IMR-90 (cell line): ENCODE results near the gene OR2W1. TPM values are rescaled to one million over a fixed set of nuclear protein-coding genes. Genes with fewer than 3 reads are reported as not detected.
A peak's percentile ranks its signal among the peaks of the same experiment; 100 is the strongest.

Experiments
- ATAC-seq: fragments of 200-7000 bp; cut with Tn5 transposase; 2 replicates; pipeline ENCODE4 v1.9.1; 2020; ENCODE audit warnings: low read depth, mild to moderate bottlenecking, moderate library complexity
- BruUV-seq: library from RNA; stranded (reverse); fragments of 400-500 nt; replicated peaks from 2 replicates; lab custom pipeline; 2021; lab: Mats Ljungman, UMichigan
- CTCF ChIA-PET: fragments of 300-600 bp; formaldehyde crosslinking; extraction: SDS; loops from one replicate; lab custom pipeline; 2021; ENCODE audit warnings: antibody characterized with exemption; lab: Yijun Ruan, JAX
- POLR2A ChIA-PET: fragments of 300-600 bp; sonication (Branson Sonifier 250); formaldehyde crosslinking; loops from one replicate; lab custom pipeline; 2022; ENCODE audit warnings: antibody characterized with exemption; ENCODE audit not compliant: unreplicated experiment; lab: Charles Lee
- DNase-seq: peaks from one replicate; pipeline ENCODE4 v3.0.0; 2013
- H2AFZ ChIP-seq: replicated peaks from 2 replicates; pipeline ENCODE3; 2013; ENCODE audit warnings: low read length, mild to moderate bottlenecking; ENCODE audit not compliant: poor library complexity
- H2AK5ac ChIP-seq: 2 replicates; pipeline ENCODE4 v1.6.1; 2013; ENCODE audit warnings: low read depth, low read length, inconsistent platforms
- H2AK9ac ChIP-seq: replicated peaks from 2 replicates; pipeline ENCODE3; 2013; ENCODE audit warnings: mild to moderate bottlenecking, low read depth, low read length, moderate library complexity; ENCODE audit not compliant: poor library complexity
- H2BK120ac ChIP-seq: 2 replicates; pipeline ENCODE4 v1.6.1; 2013; ENCODE audit warnings: low read depth, low read length, inconsistent platforms
- H2BK15ac ChIP-seq: 3 replicates; pipeline ENCODE4 v1.6.1; 2013; ENCODE audit warnings: low read depth, low read length, inconsistent platforms
- H2BK20ac ChIP-seq: 2 replicates; pipeline ENCODE4 v1.6.1; 2013; ENCODE audit warnings: low read depth, mild to moderate bottlenecking, inconsistent platforms, low read length, moderate library complexity
- H2BK5ac ChIP-seq: 2 replicates; pipeline ENCODE4 v1.6.1; 2013; ENCODE audit warnings: mild to moderate bottlenecking, low read depth, low read length, inconsistent platforms; ENCODE audit not compliant: poor library complexity, severe bottlenecking
- H3K14ac ChIP-seq: replicated peaks from 2 replicates; pipeline ENCODE4 v1.6.1; 2013; ENCODE audit warnings: low read depth, low read length, inconsistent platforms
- H3K18ac ChIP-seq: 2 replicates; pipeline ENCODE4 v1.6.1; 2013; ENCODE audit warnings: low read depth, low read length, control low read depth
- H3K23ac ChIP-seq: 2 replicates; pipeline ENCODE4 v1.6.1; 2013; ENCODE audit warnings: low read depth, low read length, inconsistent platforms
- H3K27ac ChIP-seq: 2 replicates; pipeline ENCODE4 v1.5.1; 2013; ENCODE audit warnings: mild to moderate bottlenecking, control low read depth, low read length; ENCODE audit not compliant: insufficient read depth
- H3K27me3 ChIP-seq: 2 replicates; pipeline ENCODE4 v1.6.1; 2013; ENCODE audit warnings: low read length; ENCODE audit not compliant: control insufficient read depth, insufficient read depth
- H3K36me3 ChIP-seq: 2 replicates; pipeline ENCODE4 v1.6.1; 2013; ENCODE audit warnings: low read length, mixed read lengths; ENCODE audit not compliant: control insufficient read depth, insufficient read depth
- H3K4ac ChIP-seq: 2 replicates; pipeline ENCODE4 v1.6.1; 2013; ENCODE audit warnings: low read depth, low read length, inconsistent platforms
- H3K4me1 ChIP-seq: 2 replicates; pipeline ENCODE4 v1.6.1; 2013; ENCODE audit warnings: low read length, mixed read lengths; ENCODE audit not compliant: control insufficient read depth, insufficient read depth
- H3K4me2 ChIP-seq: 2 replicates; pipeline ENCODE4 v1.6.1; 2013; ENCODE audit warnings: low read depth, mild to moderate bottlenecking, control low read depth, low read length, moderate library complexity
- H3K4me3 ChIP-seq: 2 replicates; pipeline ENCODE4 v1.5.1; 2013; ENCODE audit warnings: low read depth, mild to moderate bottlenecking, control low read depth, low read length, moderate library complexity; ENCODE audit not compliant: insufficient read depth
- H3K56ac ChIP-seq: 2 replicates; pipeline ENCODE4 v1.6.1; 2013; ENCODE audit warnings: low read length, inconsistent platforms; ENCODE audit not compliant: insufficient read depth; ENCODE audit errors: extremely low read depth
- H3K79me1 ChIP-seq, 2 experiments: 2 replicates each; pipeline ENCODE4 v1.6.1; 2013; ENCODE audit warnings: low read length in 2 of 2, inconsistent platforms in 1 of 2, low read depth in 1 of 2
- H3K9ac ChIP-seq: 2 replicates; pipeline ENCODE4 v1.6.1; 2013; ENCODE audit warnings: low read depth, low read length, control low read depth
- H3K9me1 ChIP-seq: 2 replicates; pipeline ENCODE4 v1.6.1; 2013; ENCODE audit warnings: low read length, inconsistent platforms; ENCODE audit not compliant: insufficient read depth
- H3K9me3 ChIP-seq: 2 replicates; pipeline ENCODE4 v1.6.1; 2013; ENCODE audit warnings: low read length; ENCODE audit not compliant: control insufficient read depth, insufficient read depth
- H4K20me1 ChIP-seq: 2 replicates; pipeline ENCODE4 v1.6.1; 2013; ENCODE audit warnings: low read length, inconsistent platforms; ENCODE audit not compliant: insufficient read depth
- H4K5ac ChIP-seq: 2 replicates; pipeline ENCODE4 v1.6.1; 2013; ENCODE audit warnings: mild to moderate bottlenecking, low read depth, low read length, control low read depth
- H4K8ac ChIP-seq, 2 experiments: 2 replicates each; pipeline ENCODE4 v1.6.1; 2013; ENCODE audit warnings: low read depth in 2 of 2, low read length in 2 of 2, control low read depth in 1 of 2, inconsistent platforms in 1 of 2
- H4K91ac ChIP-seq: 2 replicates; pipeline ENCODE4 v1.6.1; 2013; ENCODE audit warnings: low read depth, low read length, inconsistent platforms; ENCODE audit not compliant: insufficient read depth
- CEBPB ChIP-seq: IDR thresholded peaks from 2 replicates; pipeline ENCODE4 v1.6.1; 2012; ENCODE audit warnings: low read depth, low read length, improper control_type of control experiment
- MAFK ChIP-seq: IDR thresholded peaks from 2 replicates; pipeline ENCODE4 v1.6.1; 2012; ENCODE audit warnings: low read depth, low read length, improper control_type of control experiment
- POLR2A ChIP-seq: IDR thresholded peaks from 2 replicates; pipeline ENCODE4 v1.6.1; 2012; ENCODE audit warnings: mild to moderate bottlenecking, low read depth, low read length
- WGBS, 2 experiments: methylation state at CpG; one replicate each; pipeline versions ENCODE4 v1.1.5 to v1.1.7; 2013; ENCODE audit warnings: missing lambda C conversion rate in 2 of 2; ENCODE audit not compliant: insufficient read length in 1 of 2; ENCODE audit errors: extremely low coverage in 2 of 2; 5-methylcytosine and 5-hydroxymethylcytosine counted together
- dilution Hi-C: fragments of 300-500 bp; cut with HindIII; formaldehyde crosslinking; loops from one replicate; pipeline ENCODE4 v1.14.3; 2018; ENCODE audit warnings: low sequenced_read_pairs; ENCODE audit not compliant: unreplicated experiment
- in situ Hi-C: fragments of 300-500 bp; cut with MboI; formaldehyde crosslinking; loops from 3 replicates; pipeline ENCODE4 v1.14.3; 2019; ENCODE audit warnings: low sequenced_read_pairs, inconsistent platforms, mixed read lengths
- intact Hi-C: fragments of 100-400 bp; cut with micrococcal nuclease; formaldehyde crosslinking; loops from 2 replicates; pipeline ENCODE4 v1.10.0; 2022
- polyA plus RNA-seq, 3 experiments: library from polyadenylated mRNA; depleted of rRNA; stranded (reverse); fragments of >200 nt; gene quantifications; 2 replicates each; pipeline ENCODE4 v1.2.3, GENCODE V29; 2012; ENCODE audit warnings: low replicate concordance in 1 of 3
- total RNA-seq: library from RNA; depleted of rRNA; stranded (reverse); fragments of >200 nt; gene quantifications from 2 replicates; pipeline ENCODE4 v1.2.3, GENCODE V29; 2012

Gene OR2W1
- total and polyA plus RNA-seq, 2 of the 4 experiments (the other 2 are of a cell fraction) = not detected

GRCh38 chr6:29025927-29026585 is 18.9 kb downstream of the OR2W1 start:
- H3K36me3 ChIP-seq = no peaks in the 10 kb centered on the region
- no peak overlapping the region for H3K56ac ChIP-seq
- BruUV-seq = no TSS peak
- no peak overlapping the region for H3K4me3 ChIP-seq
- H4K91ac ChIP-seq = no peak overlapping the region
- no peak overlapping the region for H2BK15ac ChIP-seq
- H2AK5ac ChIP-seq = no peak overlapping the region
- no peak overlapping the region for H4K5ac ChIP-seq
- no peak overlapping the region for H2BK120ac ChIP-seq
- H4K8ac ChIP-seq = no peak overlapping the region
- DNase-seq (no peak), ATAC-seq (no peak)
- no peaks in the 10 kb centered on the region for H3K4me1 ChIP-seq
- H3K9ac ChIP-seq = no peak overlapping the region
- TF ChIP-seq MAFK = no peak
- TF ChIP-seq CEBPB = peak; percentile 9; the same call in 1 of the 2 replicates
- no peak for TF ChIP-seq POLR2A
- no peak overlapping the region for H2AK9ac ChIP-seq
- no peak overlapping the region for H2AFZ ChIP-seq
- H3K27ac ChIP-seq = no peak overlapping the region
- H3K9me3 ChIP-seq = no peaks in the 10 kb centered on the region
- no peak overlapping the region for H3K23ac ChIP-seq
- no peaks in the 10 kb centered on the region for H4K20me1 ChIP-seq
- no peak overlapping the region for H2BK20ac ChIP-seq
- H2BK5ac ChIP-seq = no peak overlapping the region
- no peaks in the 10 kb centered on the region for H3K27me3 ChIP-seq
- H3K9me1 ChIP-seq = no peaks in the 10 kb centered on the region
- no peak overlapping the region for H3K4ac ChIP-seq
- no CpG with 5 or more reads among the region's 2 CpGs for WGBS, 2 experiments
- in situ Hi-C loops = no loop called here
- CTCF ChIA-PET = interaction anchor here (0.9 kb wide), 1 partner anchor 9 kb away, joined by 3 read pairs; no protein-coding TSS in a partner anchor
- no peak overlapping the region for H3K4me2 ChIP-seq
- dilution Hi-C loops = no loop called here
- no peaks in the 10 kb centered on the region for H3K79me1 ChIP-seq
- POLR2A ChIA-PET = no interaction called here
- no peak overlapping the region for H3K18ac ChIP-seq
- no peak overlapping the region for H3K14ac ChIP-seq
- intact Hi-C loops = no loop called here
